ENCODE results near the gene RUNX2.

DNA sequence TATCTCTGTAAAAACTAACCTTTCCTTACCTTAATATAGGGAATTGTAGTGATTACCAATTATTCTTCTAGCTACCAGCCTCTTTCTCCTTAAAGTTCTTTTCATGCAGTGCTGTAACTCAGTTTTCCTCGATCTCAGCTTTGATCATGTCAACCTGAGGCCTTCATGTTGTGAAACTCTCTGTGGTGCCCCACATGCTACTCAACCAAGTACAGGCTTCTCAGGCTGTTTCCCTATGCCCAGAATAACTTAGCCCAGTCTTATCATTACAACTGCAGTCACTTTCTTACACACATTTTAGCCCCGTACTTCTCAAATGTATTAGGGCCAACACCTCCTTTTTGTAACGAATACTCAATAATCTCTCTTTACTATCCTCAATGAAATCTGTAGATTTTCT, 139.7 kb downstream of the RUNX2 start:
- TF ChIP-seq POLR2A (IDR thresholded peaks at IDR 0.05) = no peak
- no peak for TF ChIP-seq CTCF (IDR thresholded peaks at IDR 0.05 in 4 of 5, conservative IDR thresholded peaks at IDR 0.05 in 1 of 5)

All from gastrocnemius medialis (tissue), 4 donors.